Loucy (cell line): ENCODE data around the gene CYFIP2.

ENCODE experiments used
- H2AFZ ChIP-seq: fragments of 200-600 bp; sonication (generic); 2 replicates; pipeline ENCODE4 v1.6.0; 2016; ENCODE audit warnings: antibody characterized with exemption, mild to moderate bottlenecking, low read length, moderate library complexity
- H3F3A ChIP-seq: fragments of 200-600 bp; 2 replicates; pipeline ENCODE4 v1.6.0; 2016; ENCODE audit warnings: antibody characterized with exemption, low read depth, mild to moderate bottlenecking
- H3K27me3 ChIP-seq: fragments of 200-600 bp; sonication (generic); 2 replicates; pipeline ENCODE4 v1.6.1; 2014; ENCODE audit warnings: low read length, mild to moderate bottlenecking; ENCODE audit not compliant: insufficient read depth, poor library complexity, severe bottlenecking
- H3K36me3 ChIP-seq: fragments of 200-600 bp; sonication (generic); 2 replicates; pipeline ENCODE4 v1.6.1; 2016; ENCODE audit warnings: low read length; ENCODE audit not compliant: insufficient read depth
- H3K4me1 ChIP-seq: fragments of 200-600 bp; sonication (generic); 2 replicates; pipeline ENCODE4 v1.5.1; 2014; ENCODE audit warnings: low read length, mild to moderate bottlenecking; ENCODE audit not compliant: insufficient read depth, poor library complexity, severe bottlenecking
- H3K4me2 ChIP-seq: fragments of 200-600 bp; sonication (generic); 2 replicates; pipeline ENCODE4 v1.6.0; 2014; ENCODE audit warnings: antibody characterized with exemption, low read length, low read depth, mild to moderate bottlenecking; ENCODE audit not compliant: poor library complexity, severe bottlenecking
- H3K4me3 ChIP-seq: fragments of 200-600 bp; sonication (generic); 2 replicates; pipeline ENCODE4 v1.5.1; 2014; ENCODE audit warnings: low read length, mild to moderate bottlenecking, mixed read lengths; ENCODE audit not compliant: poor library complexity, severe bottlenecking
- H3K79me2 ChIP-seq: fragments of 200-600 bp; sonication (generic); 2 replicates; pipeline ENCODE4 v1.6.1; 2014; ENCODE audit warnings: low read length; ENCODE audit not compliant: insufficient read depth
- H3K9ac ChIP-seq: fragments of 200-600 bp; sonication (generic); 2 replicates; pipeline ENCODE4 v1.6.0; 2014; ENCODE audit warnings: mild to moderate bottlenecking, low read depth, low read length, moderate library complexity; ENCODE audit not compliant: poor library complexity, severe bottlenecking
- H3K9me2 ChIP-seq: fragments of 200-600 bp; sonication (generic); replicated peaks from 2 replicates; pipeline ENCODE4 v1.6.1; 2016; ENCODE audit warnings: low read depth, low read length, mixed read lengths
- H3K9me3 ChIP-seq: fragments of 200-600 bp; sonication (generic); 2 replicates; pipeline ENCODE4 v1.6.1; 2014; ENCODE audit warnings: mild to moderate bottlenecking, antibody characterized with exemption, low read length, low read depth; ENCODE audit not compliant: insufficient read depth
- H4K20me1 ChIP-seq: fragments of 200-600 bp; sonication (generic); 2 replicates; pipeline ENCODE4 v1.6.0; 2014; ENCODE audit warnings: antibody characterized with exemption, low read length, mild to moderate bottlenecking; ENCODE audit not compliant: insufficient read depth, poor library complexity, severe bottlenecking
- CTCF ChIP-seq: fragments of 200-600 bp; sonication (generic); conservative IDR thresholded peaks from 2 replicates; pipeline ENCODE4 v1.5.1; 2014; ENCODE audit warnings: mild to moderate bottlenecking, antibody characterized with exemption, low read length
- EZH2phosphoT487 ChIP-seq: fragments of 200-600 bp; IDR thresholded peaks from 2 replicates; pipeline ENCODE4 v1.6.1; 2018; ENCODE audit warnings: antibody characterized with exemption, mild to moderate bottlenecking, moderate library complexity, borderline replicate concordance

CYFIP2 gene

GRCh38 chr5:157444224-157444623, 178.3 kb downstream of the CYFIP2 start:
- Histone ChIP-seq H3K79me2 (no peaks in the 10 kb centered on the region), H2AFZ (no peak overlapping the region), H3K27me3 (no peaks in the 10 kb centered on the region), H3K36me3 (no peaks in the 10 kb centered on the region), H3K9ac (no peak overlapping the region), H3K4me3 (no peak overlapping the region), H4K20me1 (no peaks in the 10 kb centered on the region), H3K9me2 (no peaks in the 10 kb centered on the region), H3F3A (no peaks in the 10 kb centered on the region), H3K4me2 (no peak overlapping the region), H3K4me1 (no peaks in the 10 kb centered on the region), H3K9me3 (no peaks in the 10 kb centered on the region)
- TF ChIP-seq CTCF (no peak), EZH2phosphoT487 (no peak)
